ENCODE results near the gene TMEM240. TPM values are rescaled to one million over a fixed set of nuclear protein-coding genes. Genes with fewer than 3 reads are reported as not detected.
"Not testable (repeated sequence)": the region's sequence is repeated elsewhere in the genome, so short reads cannot be mapped to it uniquely, and the experiment has no call there.

TMEM240 gene
- total RNA-seq, 1 experiment from 2014 or later = 14.3 TPM

DNA sequence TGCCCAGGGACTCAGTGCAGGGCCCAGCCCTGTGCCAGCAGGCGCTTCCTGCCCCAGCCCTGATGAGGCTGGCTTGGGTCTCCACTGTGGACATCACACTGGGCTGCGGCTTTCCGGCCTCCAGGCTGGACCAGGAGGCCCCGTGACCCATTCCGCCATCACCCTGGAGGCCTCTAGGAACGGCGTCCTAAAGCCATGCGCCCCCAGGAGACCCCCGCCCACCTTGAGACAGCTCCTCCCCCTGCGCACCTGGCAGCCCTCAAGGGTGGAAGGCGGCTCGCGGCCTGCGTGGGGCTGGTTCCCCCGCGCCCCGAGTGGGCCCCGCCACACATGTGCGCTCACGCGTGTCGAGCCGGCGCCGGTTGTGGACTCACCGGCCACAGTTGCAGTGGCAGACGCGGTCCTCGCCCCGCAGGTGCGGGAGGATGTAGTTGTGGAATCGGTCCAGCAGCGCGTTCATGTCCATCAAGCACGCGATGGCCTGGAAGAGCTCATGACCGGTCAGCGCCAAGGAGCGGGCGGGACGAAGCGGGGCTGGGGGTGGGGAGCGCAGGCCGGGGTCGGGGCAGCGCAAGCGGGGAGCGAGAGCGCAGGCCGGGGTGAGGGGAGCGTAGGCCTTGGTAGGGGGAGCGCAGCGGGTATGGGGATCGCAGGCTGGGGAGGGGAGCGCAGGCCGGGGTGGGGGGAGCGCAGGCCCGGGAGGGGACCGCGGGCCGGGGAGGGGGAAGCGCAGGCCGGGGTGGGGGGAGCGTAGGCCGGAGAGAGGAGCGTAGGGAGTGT lies 924 bp downstream of the TMEM240 start:
- Histone ChIP-seq H3K36me3 (replicated peaks; ENCODE audit: control insufficient read depth, insufficient read depth, low read length) (no peaks in the 10 kb centered on the region; the same call in none of the 2 replicates), H3K4me3 (ENCODE audit: insufficient read depth, low read depth, low read length) (peak overlapping the region; percentile 63)
- peak; percentile 94 for DNase-seq

DNA sequence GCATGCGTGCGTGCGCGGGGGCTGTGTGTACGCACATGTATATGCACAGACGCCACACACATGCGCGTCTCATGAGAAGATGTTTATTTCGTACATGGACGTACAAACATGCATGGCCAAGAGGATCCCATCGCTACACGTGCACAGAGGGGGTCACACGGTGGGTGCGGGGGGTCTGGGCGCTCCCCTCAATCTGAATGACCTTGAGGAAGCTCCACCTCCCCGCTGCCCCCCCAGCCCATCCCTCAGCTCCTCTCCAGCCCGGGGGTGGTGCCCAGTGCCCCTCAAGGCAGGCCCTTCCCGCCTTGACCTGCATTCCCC lies 1.5 kb downstream of the TMEM240 start:
- Histone ChIP-seq H3K4me3 (ENCODE audit: insufficient read depth, low read depth, low read length) (peak overlapping the region; percentile 63), H3K36me3 (replicated peaks; ENCODE audit: control insufficient read depth, insufficient read depth, low read length) (no peaks in the 10 kb centered on the region; the same call in none of the 2 replicates), H3K27me3 (ENCODE audit: control insufficient read depth, insufficient read depth, low read length) (no peaks in the 10 kb centered on the region)
- no peak for DNase-seq

More for the DNA sequence above, 924 bp downstream of the TMEM240 start:
- no peaks in the 10 kb centered on the region for H3K27me3 ChIP-seq (ENCODE audit: control insufficient read depth, insufficient read depth, low read length)

DNA sequence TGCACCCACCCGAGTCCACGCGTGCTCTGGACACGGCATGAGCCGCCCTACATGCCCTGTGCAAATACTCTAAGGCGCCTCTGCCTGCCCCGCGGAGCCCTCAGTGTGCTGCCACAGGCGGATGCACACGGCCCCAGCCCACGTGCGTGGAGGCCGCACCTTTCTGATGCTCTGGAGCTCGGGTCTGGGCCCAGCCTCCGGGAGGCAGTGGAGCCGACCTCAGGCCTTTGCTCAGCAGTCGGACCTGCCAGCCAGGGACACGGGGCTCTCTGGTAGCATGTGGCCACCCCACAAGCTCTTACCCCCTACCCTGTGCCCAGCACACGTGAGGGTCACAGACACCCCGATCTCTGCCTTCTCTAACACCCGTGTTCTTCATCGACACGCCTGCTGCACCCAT lies 2.1 kb downstream of the TMEM240 start:
- no peaks in the 10 kb centered on the region; the same call in none of the 2 replicates for H3K36me3 ChIP-seq (replicated peaks; ENCODE audit: control insufficient read depth, insufficient read depth, low read length)
- peak; percentile 72 for DNase-seq
- H3K27me3 ChIP-seq (ENCODE audit: control insufficient read depth, insufficient read depth, low read length) = no peaks in the 10 kb centered on the region
- H3K4me3 ChIP-seq (ENCODE audit: insufficient read depth, low read depth, low read length) = no peak overlapping the region

DNA sequence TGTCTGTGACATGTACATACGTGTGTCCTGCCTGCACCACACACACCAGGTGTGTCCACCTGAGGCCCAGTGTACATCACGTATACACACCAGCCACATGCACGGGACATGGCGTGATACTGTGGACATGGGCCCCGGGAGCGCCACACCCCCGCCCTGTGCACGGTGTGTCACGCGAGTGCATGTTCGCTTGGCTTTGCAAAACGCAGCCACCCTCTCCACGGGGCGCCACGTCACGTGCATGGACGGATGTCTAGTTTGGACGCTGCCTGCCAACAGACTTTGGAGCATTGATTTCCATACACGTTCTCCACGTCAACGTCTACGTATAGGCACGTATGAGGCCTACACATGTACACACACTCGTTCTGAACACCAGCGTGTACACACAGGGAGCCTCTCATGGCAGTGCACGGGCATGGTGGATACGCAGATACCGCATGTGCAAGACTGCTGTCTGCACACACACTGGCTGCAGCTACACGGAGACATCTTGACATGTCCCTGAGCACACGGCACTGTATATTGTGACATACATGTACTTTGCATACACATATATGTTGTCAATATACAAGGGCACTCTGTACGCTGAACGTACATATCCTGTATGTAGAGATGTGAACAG lies 2.7 kb downstream of the TMEM240 start:
- no peak for DNase-seq
- H3K27me3 ChIP-seq (ENCODE audit: control insufficient read depth, insufficient read depth, low read length) = no peaks in the 10 kb centered on the region

DNA sequence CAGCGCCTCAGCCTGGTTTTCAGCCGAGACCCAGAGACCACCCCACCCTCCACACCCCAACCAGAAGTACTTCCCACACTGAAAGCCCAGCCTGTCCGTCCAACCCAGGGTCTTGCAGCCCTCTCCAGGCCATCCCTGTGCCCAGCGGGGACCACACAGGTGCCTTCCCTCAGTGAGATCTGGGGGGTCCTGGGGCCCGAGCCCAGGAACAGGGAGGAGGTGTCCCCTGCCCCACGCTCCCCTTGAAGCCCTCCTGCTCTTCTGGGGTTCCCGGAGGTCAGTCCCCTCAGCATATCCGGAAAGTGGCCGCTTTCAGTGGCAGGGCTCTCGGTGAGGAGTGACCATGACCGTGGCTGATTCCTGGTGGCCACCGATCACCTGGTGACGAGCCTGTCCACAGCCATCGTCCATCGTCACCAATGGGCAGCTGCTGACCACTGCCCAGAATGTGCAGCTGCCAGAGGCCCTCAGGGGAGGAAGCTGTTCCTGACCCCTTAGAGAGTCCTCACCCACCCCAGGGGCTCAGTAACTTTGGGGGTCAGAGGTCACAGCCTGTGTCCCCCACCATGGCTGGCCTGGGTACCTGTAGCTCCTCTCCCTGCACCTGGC lies 3.4 kb downstream of the TMEM240 start:
- Histone ChIP-seq H3K27me3 (ENCODE audit: control insufficient read depth, insufficient read depth, low read length) (no peaks in the 10 kb centered on the region), H3K4me3 (ENCODE audit: insufficient read depth, low read depth, low read length) (no peak overlapping the region), H3K36me3 (replicated peaks; ENCODE audit: control insufficient read depth, insufficient read depth, low read length) (no peaks in the 10 kb centered on the region; the same call in 1 of the 2 replicates)
- peak; percentile 68 for DNase-seq

More for the DNA sequence above, 2.7 kb downstream of the TMEM240 start:
- Histone ChIP-seq H3K4me3 (ENCODE audit: insufficient read depth, low read depth, low read length) (no peak overlapping the region), H3K36me3 (replicated peaks; ENCODE audit: control insufficient read depth, insufficient read depth, low read length) (no peaks in the 10 kb centered on the region; the same call in 1 of the 2 replicates)

DNA sequence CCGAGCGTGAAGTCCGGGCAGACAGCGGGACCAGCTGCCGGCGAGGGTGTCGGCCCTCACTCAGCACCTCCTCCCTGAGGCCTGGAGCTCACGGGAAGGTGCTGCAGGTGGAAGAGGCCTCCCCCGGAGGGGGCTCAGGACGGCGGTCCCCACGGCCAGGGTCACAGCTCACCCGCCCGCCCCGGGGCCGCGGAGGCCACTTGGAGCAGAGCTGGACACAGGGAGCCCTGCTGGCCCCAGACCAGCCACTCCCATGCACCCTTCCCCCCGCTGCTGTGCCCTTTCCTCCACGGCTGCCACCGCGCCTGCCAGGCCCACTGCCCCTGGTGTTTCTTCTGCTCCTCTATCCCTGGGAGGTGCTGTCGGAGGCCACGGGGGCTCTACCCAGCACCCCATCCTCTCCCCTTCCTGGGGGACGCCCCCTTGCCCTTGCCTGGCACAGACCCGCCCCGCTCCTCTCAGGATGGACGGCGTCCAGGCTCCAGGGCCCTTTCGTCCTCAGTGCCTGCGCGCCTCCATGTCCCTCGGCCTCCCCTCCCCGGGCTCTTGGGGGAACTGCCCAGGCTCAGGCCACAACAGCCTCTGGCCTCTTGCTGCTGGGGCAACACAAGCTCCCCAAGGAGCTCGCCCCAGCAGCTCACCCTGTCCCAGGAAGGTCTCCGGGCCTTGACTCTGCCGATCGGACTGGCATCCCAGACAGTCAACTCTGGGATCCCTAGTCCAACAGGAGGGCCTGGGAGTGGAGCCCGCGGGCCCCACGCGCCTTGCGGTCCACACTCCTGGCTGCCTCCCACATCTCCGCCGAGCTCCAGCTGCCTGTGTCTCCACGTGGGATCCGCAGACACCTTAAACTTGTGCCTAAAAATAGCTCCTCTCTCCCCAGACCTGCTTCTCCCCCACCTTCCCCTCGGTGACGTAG lies 4.1 kb downstream of the TMEM240 start:
- H3K4me3 ChIP-seq (ENCODE audit: insufficient read depth, low read depth, low read length) = no peak overlapping the region
- H3K27me3 ChIP-seq (ENCODE audit: control insufficient read depth, insufficient read depth, low read length) = no peaks in the 10 kb centered on the region
- DNase-seq = peak; percentile 79
- H3K36me3 ChIP-seq (replicated peaks; ENCODE audit: control insufficient read depth, insufficient read depth, low read length) = no peaks in the 10 kb centered on the region

DNA sequence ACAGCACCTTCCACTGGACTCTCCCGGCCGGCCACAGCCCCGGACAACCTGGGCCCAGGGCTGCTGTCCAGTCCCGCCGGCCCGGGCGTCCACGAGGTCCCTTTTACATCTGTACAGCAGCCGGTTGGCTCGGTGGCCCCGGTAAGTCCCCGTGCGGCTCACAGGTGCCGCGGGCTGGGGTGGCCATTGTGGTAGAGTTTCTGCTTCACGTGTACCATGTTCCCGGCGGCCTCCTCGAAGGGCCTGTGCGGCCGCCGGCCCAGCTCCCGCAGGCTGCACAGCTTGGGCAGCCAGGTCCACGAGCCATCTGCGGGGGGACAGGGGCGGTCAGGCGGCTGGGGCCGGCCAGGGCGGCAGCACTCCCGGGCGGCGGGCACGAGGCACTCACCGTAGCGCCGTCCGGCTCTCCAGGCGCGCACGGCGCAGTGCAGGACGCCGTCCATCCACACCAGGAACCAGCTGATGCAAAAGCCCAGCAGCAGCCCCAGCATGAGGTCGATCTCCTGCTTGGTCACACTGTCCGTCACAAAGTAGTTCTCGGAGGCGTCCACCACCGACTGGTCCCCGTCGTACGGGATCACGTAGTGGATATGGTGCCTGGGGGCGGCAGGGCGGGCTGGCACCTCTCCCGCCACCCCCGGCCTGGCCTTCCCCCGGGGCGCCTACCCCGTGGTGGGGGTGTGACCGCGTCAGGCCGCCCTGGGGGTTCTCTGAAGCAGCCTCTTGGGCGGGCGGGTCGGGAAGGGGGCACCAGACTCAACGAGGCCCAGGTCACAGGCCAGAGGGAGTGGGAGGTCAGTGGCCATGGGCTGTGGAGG lies 5.0 kb downstream of the TMEM240 start:
- no peak overlapping the region for H3K4me3 ChIP-seq (ENCODE audit: insufficient read depth, low read depth, low read length)
- H3K36me3 ChIP-seq (replicated peaks; ENCODE audit: control insufficient read depth, insufficient read depth, low read length) = no peaks in the 10 kb centered on the region
- peak; percentile 80 for DNase-seq
- H3K27me3 ChIP-seq (ENCODE audit: control insufficient read depth, insufficient read depth, low read length) = no peaks in the 10 kb centered on the region

DNA sequence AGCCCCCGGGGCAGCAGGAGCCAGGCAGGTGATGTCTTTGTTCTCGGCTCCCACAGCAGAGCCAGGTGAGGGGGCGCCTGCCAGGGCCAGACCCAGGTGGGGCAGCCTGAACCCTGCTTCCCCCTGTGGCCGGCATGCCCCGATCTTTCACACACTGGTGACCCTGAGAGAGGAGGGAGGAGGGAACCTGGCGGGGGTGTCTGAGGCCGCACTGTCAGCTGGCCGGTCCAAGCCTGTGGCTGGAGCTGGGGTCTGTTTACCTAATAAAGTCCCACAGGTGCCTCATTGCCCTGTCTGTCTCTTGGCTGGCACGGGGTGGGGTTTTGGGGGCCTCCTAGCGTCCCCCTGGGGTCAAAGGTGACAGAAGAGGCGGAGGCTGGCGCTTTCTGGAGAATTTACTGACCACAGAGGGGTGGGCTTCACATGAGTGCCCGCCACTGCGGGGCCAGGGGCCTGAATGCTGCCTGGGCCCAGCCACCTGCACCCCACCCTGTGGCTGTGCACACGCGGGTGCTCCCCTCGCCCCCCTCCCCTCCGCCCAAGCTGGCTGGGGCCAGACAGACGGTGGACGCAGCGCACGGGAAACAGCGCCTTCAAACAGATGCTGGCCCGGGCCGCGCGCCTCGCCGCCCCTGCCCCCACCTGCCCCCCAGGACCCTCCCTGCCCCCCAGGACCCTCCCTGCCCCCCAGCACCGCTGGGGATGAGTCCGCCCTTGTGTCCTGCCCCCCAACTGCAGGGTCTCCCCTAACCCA lies 5.8 kb downstream of the TMEM240 start:
- peak; percentile 72 for DNase-seq
- peaks cover 2% of the 10 kb centered on the region for H3K36me3 ChIP-seq (replicated peaks; ENCODE audit: control insufficient read depth, insufficient read depth, low read length)
- H3K27me3 ChIP-seq (ENCODE audit: control insufficient read depth, insufficient read depth, low read length) = no peaks in the 10 kb centered on the region
- H3K4me3 ChIP-seq (ENCODE audit: insufficient read depth, low read depth, low read length) = no peak overlapping the region

DNA sequence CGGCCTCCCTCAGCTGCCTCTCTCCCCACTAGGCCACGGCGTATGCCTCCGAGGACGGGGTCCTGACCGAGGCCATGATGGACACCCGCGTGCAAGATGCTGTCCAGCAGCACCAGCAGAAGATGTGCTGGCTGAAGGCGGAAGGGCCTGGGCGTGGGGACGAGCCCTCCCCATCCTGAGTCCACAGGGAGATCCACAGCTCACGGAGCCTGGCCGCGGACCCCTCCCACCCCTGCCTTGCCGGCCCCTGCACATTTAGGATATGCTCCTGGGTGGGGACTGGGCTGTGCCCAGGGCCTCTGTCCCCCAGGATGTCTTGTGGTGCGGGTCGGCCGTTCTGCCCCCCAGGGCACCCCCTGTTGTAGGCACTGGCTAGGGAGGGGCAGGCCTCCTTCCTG lies 6.5 kb downstream of the TMEM240 start:
- not testable (repeated sequence) for DNase-seq; H3K36me3 ChIP-seq (replicated peaks; ENCODE audit: control insufficient read depth, insufficient read depth, low read length); H3K27me3 ChIP-seq (ENCODE audit: control insufficient read depth, insufficient read depth, low read length); H3K4me3 ChIP-seq (ENCODE audit: insufficient read depth, low read depth, low read length)

DNA sequence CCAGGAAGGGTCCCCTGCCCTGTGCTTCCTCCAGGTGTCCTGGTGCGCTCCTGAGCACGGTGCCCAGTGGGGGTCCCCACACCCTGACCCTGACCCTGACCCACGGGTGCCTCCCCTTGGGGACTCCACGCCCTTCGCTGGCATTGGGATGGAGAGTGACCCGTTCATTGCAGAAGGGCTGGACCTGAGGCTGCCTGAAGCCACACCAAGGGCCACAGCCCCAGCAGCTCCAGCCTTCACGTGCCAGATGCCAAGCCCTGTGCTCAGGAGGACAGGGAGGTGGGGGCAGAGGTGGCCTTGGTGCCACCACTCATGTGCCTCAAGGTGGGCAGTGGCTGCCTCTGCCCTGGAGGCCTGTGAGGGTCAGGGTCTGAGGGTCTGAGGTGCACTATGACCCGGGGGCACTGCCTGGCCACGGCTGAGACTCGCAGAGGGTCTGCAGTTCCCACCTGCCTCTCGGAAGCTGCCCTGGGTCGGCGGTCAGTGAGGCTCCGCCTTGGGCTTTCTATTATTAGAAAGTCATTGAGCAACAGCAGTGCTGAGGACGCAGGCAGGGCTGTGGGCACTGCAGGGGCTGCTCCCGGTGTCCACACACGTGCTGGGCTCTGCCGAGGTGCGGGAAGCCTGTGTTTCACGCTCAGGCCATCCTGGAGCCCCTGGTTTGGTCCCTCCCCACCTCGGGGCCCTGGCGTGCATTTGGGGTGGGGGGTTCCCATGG lies 7.1 kb downstream of the TMEM240 start:
- H3K36me3 ChIP-seq (replicated peaks; ENCODE audit: control insufficient read depth, insufficient read depth, low read length); H3K4me3 ChIP-seq (ENCODE audit: insufficient read depth, low read depth, low read length); H3K27me3 ChIP-seq (ENCODE audit: control insufficient read depth, insufficient read depth, low read length); DNase-seq: not testable (repeated sequence)

DNA sequence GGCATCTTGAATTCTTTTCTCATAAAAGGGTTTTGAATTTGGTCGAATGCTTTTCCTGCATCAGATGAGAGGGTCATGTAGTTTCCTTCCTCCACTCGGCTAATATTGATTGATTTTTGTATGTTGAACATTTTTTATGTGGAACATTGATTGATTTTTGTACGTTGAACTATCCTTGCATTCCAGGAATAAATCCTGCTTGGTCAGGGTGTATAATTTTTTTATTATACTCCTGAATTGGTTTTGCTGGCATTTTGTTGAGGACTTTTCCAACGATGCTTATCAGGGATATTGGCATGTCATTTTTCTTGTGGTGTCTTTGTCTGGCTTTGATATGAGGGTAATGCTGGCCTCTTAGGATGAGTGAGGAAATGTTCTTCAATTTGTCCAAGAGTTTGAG lies 8.5 kb downstream of the TMEM240 start:
- H3K36me3 ChIP-seq (replicated peaks; ENCODE audit: control insufficient read depth, insufficient read depth, low read length) = peaks cover 3% of the 10 kb centered on the region
- no peaks in the 10 kb centered on the region for H3K27me3 ChIP-seq (ENCODE audit: control insufficient read depth, insufficient read depth, low read length)
- H3K4me3 ChIP-seq (ENCODE audit: insufficient read depth, low read depth, low read length) = no peak overlapping the region
- DNase-seq = no peak

DNA sequence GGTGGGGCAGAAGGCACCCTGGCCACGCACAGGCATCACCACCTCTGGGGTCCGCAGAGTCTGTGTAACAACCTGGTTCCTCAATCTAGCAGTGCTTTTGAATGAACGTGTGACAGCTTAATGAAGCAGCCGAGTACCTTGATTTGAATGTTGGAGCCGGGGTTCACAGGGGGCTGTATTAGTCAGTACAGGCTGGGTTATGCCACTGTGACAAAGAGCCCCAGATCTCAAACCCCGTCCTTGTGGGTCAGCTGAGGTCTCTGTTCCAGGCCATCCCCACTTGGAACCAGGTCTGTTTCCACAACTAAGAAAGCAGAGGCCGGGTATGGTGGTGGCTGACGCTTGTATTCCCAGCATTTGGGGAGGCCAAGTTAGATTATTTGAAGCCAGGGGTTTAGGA lies 10.5 kb downstream of the TMEM240 start:
- no peak for DNase-seq
- peaks cover 3% of the 10 kb centered on the region for H3K36me3 ChIP-seq (replicated peaks; ENCODE audit: control insufficient read depth, insufficient read depth, low read length)
- H3K4me3 ChIP-seq (ENCODE audit: insufficient read depth, low read depth, low read length) = no peak overlapping the region
- no peaks in the 10 kb centered on the region for H3K27me3 ChIP-seq (ENCODE audit: control insufficient read depth, insufficient read depth, low read length)

DNA sequence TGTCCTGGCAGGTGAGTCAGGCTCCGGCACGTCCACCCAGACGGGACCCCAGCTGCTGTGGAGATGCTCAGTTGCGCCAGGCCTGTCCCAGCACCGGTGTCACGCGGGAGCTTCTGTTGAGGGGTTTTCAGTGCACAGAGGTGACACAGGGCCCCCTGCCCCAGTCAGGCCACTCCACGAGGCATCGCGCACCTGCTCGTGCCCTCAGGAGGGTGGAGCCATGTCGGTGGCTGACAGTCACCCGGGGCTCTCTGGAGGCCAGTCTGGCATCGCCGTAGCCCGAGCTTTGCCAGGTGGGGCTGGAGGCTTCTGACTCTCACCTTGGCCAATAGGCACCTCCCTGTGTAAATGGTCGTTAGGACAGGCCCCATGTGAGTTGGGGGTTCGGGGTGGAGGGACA lies 11.1 kb downstream of the TMEM240 start:
- H3K36me3 ChIP-seq (replicated peaks; ENCODE audit: control insufficient read depth, insufficient read depth, low read length) = peaks cover 3% of the 10 kb centered on the region
- no peak for DNase-seq
- no peaks in the 10 kb centered on the region for H3K27me3 ChIP-seq (ENCODE audit: control insufficient read depth, insufficient read depth, low read length)
- no peak overlapping the region for H3K4me3 ChIP-seq (ENCODE audit: insufficient read depth, low read depth, low read length)

Measured in H7 (cell line).